ENCODE results near the gene ZNF805.
A peak's percentile ranks its signal among the peaks of the same experiment; 100 is the strongest.
"Not testable (repeated sequence)": the region's sequence is repeated elsewhere in the genome, so short reads cannot be mapped to it uniquely, and the experiment has no call there.

The ZNF805 gene

DNA sequence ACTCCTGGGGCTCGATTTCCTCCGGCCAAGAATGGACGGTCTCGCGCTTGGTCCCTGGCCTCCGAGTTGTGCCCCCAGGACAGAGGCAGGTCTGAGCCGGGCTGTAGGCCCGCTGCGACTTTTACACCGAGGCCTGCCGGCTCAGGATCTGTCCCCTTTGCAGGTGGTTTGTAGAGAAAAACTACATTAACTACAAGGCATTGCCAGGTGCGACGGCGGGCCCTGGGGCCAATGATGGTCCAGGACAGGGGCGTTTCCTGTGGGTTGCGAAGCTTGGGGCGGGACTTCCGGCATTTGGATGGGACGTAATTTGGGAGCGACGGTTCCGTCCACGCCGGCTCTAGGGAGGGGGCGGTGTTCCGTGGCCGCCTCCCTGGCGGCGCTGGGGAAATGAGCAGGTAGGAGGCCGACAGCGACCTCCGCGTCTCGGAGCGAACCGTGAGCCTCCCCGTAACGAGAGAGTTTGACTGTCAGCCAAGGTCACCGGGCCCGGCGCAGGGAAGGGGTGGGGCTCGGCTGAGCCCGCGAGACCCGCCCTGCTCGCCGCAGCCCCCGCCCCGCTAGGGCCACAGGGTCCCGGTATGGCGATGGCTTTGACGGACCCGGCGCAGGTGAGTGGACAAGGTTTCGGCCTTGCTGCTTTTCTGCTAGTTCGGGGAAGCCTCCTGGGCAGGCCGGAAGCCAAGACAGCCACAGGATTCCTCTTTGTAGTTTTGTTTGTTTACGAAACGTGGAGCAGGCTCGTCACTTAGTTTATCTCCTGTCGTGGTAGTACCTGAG is at the start of gene ZNF805:
Gene ZNF805 (plus strand): TSS at position 322 of the 780 bp plus-strand sequence. CDS start 260 bp downstream, at position 582.
- DNase-seq (ENCODE audit: insufficient read length, low spot score), result peak; percentile 96
- FAIRE-seq, result peak; percentile 87

DNA sequence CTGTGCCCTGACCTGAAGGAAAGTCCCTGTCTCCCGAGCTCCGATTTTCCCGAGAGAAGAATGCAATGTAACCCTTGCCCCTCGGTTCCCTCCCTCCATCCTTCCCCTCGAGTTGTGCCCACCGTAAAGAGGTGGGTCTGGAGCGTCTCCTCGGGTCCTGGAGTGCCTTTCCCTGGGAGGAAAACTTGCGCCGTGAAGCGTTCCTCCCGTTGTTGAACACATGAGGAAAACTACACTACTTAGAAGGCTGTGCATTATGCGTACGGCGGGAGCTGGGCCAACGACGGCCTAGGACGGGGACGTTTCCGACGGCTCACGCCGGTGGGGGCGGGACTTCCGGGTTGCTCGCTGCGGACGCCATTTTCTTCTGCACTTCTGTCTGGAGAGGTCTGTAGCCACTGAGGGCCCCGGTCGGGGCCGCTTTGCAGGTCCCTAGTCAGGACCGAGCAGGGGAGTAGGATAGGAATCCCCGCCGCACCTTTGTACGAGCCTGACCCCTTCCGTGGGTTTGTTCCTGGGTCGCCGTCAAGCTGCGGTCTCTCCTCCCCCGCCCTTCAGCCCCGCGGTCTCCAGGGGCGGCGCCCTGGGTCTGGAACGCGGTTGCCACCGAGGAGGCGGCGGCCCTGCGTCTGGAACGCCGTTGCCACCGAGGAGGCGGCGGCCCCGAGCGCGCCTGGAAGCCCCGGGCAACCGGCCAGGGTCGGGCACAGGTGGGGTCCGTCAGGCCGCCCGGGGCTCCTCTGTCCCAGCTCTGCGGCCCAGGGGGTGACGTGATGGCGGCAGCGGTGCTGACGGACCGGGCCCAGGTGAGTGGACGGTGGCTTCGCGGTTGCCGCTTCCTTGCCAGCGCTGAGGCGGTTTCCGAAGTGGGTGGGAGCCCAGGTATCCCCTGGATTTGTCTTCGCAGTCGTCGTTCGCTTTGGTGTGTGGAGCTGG is 49.0 kb upstream of the ZNF805 start, which contains the start of gene ZNF264:
Gene ZNF264 (plus strand): TSS at position 360 of the 936 bp plus-strand sequence. CDS start 414 bp downstream, at position 774.
- peak; percentile 85 for DNase-seq (ENCODE audit: insufficient read length, low spot score)
- peak; percentile 93 for FAIRE-seq

DNA sequence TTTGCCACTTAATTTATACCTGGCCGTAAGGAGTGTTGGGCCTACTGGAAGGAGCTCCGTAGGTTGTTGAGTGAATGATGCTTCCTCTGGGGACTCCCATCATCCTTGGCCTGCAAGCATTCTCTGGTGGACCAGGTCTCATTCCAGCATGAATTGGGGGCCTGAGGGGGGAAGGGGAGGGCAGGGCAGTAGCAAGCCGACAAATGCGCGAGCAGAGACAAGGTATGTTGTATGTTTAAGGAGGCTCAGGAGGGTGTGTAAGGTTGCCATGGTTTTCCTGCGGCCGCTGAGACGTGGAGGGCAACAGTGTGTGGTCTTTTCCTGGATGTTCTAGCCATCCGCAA is 48.4 kb upstream of the ZNF805 start:
- FAIRE-seq (no peak), DNase-seq (ENCODE audit: insufficient read length, low spot score) (no peak)

DNA sequence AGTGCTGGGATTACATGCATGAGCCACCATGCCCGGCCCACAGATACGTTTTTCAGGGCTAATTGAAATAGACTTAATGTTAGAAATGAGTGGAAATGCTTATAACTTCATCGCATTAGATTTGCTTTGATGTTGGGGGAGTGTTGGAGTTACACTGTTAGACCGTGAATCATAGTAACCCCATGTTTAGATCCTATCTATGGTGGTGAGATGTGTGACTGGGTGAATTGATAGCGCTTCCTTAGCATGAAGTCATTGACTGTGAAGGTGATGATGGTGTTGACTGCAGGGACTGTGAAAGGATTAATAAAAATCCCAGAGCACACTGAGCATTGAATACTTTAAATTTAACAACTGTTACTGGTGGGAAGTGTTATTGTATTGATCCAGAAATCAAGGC is 47.4 kb upstream of the ZNF805 start:
- FAIRE-seq (no peak), DNase-seq (ENCODE audit: insufficient read length, low spot score) (no peak)

DNA sequence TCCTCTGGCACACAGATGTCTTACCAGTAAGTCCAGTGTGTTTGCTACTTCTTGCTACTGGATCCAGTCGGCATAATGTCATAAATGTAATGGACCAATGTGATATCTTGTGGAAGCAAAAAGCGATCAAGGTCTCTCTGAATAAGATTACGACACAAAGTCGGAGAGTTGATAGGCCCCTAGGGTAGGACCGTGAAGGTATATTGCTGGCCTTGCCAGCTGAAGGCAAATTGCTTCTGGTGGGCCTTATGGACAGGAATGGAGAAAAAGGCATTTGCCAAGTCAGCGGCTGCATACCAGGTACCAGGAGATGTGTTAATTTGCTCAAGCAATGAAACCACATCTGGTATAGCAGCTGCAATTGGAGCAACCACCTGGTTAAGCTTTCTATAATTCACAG is 42.6 kb upstream of the ZNF805 start:
- not testable (repeated sequence) for DNase-seq (ENCODE audit: insufficient read length, low spot score); FAIRE-seq

DNA sequence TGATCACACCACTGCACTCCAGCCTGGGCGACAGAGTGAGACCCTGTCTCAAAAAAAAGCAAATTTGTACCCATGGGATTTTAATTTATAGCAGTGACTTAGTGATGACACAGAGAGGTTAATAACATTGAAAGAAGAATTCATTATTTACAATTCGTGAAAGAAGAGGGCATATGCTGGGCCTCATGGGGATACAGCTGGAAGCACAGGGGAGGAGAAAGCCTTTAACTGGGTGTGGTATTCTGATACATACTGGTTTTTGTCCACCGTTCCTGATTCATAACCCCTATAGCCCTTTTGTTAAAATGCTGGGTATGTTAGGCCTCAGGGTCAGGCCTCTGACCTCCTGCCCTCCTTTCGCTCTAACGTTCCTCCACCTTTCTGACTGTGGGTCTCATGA is 38.3 kb upstream of the ZNF805 start:
- FAIRE-seq (no peak), DNase-seq (ENCODE audit: insufficient read length, low spot score) (no peak)

DNA sequence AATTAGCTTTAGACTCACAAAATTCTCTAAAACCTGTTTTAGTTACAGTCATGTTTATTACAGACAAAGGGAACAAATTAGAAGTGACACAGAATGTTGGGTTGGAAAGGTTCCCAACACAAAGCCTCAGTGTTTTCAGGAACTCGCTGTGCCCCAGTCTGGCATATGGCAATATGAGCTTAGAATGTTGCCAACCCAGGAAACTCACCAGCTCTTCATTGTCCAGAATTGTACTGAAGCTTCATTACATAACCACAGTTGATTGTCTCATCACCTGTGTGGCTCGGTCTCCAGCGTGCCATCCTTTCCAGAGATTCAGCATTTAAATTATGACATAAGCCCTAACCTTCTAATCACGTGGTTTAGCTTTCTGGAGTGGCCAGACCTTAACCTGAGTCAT is 30.1 kb upstream of the ZNF805 start:
- DNase-seq (ENCODE audit: insufficient read length, low spot score), result no peak
- no peak for FAIRE-seq

DNA sequence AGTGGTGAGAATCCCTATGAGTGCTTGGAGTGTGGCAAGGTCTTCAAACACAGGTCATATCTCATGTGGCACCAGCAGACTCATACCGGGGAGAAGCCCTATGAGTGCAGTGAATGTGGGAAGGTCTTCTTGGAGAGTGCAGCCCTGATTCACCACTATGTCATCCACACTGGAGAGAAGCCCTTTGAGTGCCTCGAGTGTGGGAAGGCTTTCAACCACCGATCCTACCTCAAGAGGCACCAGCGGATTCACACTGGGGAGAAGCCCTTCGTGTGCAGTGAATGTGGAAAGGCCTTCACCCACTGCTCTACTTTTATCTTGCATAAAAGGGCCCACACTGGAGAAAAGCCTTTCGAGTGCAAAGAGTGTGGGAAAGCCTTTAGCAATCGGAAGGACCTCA is 28.3 kb upstream of the ZNF805 start:
- DNase-seq (ENCODE audit: insufficient read length, low spot score) (no peak), FAIRE-seq (no peak)

DNA sequence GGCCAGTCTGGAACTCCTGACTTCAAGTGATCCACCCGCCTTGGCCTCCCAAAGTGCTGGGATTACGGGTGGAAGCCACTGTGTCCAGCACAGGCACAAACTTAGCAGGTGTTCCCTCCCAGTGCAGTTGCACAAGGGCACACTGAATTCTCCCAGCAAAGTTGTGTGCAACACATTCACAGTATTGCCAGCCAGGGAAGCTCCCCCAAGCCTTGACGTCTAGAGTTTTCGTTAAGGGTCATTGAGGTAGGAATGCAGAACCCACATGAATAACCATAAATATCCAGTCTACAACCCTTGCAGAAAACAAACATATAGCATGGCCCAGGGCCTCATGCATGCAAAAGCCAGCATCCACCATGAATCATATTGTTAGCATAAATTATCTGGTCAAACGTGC is 12.9 kb upstream of the ZNF805 start:
- FAIRE-seq (no peak), DNase-seq (ENCODE audit: insufficient read length, low spot score) (no peak)

DNA sequence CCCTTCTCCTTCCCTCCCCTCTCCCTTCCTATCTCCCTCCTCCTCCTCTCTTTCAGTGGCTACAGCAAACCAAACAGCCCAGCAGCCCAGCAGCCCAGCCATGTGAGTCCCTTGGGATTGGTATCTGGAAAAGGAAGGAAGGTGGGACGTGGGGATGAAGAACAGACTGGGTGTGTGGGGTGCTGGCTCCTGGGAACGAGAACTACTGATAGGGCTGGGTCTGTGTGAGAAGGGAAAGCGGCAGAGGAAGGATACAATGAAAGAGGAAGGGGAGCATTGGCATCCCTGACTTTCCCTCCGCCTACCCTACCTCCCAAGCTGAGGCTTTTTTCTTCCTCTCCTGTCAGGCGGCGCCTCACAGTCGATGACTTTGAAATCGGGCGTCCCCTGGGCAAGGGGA is 8.7 kb upstream of the ZNF805 start:
- FAIRE-seq, result no peak
- no peak for DNase-seq (ENCODE audit: insufficient read length, low spot score)

DNA sequence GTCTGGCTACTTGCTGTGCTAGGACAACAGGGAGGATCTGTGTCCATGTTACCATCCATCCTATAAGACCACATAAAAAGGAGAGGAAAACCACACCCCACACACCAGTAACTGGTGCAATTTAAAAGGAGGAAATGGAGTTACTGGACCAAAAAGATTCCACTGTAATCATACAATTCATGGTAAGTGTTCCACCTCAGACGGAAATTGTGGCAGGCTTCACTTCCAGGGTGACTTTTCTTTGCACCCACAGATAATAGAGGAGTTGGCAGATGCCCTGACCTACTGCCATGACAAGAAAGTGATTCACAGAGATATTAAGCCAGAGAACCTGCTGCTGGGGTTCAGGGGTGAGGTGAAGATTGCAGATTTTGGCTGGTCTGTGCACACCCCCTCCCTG is 7.2 kb upstream of the ZNF805 start:
- FAIRE-seq, result peak; percentile 4
- DNase-seq (ENCODE audit: insufficient read length, low spot score), result no peak

DNA sequence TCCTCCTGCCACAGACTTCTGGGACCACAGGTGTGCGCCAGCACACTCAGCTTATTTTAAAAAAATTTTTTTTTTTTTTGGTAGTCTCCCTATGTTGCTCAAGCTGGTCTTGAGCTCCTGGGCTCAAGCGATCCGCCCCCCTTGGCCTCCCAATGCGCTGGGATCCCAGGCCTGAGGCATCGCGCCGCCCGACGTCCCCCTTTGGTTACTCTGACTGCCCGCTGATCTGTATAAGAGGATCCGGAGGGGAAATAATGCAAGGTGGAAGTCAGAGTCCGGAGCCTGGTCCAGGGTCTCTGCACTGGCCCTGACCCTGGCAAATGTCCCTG is 486 bp upstream of the ZNF805 start:
- DNase-seq (ENCODE audit: insufficient read length, low spot score), result no peak
- no peak for FAIRE-seq

DNA sequence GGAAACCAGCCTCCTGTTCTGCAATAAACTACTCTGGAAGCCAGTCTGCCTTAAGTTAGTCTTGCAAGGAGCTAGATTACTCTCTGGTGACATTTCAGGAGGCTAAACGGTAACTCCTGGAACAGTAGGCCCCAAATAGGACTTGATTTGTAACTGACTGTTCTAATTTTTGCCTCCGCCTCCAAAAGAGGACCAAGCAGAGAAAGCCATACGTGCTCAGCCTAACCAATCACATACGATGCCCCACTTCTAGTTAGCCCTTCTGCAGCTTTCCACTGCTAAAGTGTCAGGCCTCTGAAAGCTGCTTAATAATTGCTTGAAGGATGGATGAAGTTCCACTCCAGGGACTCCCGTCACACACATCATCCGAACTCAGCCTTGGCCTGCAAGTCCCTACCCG is 744 bp downstream of the ZNF805 start:
- peak; percentile 20 for FAIRE-seq
- no peak for DNase-seq (ENCODE audit: insufficient read length, low spot score)

DNA sequence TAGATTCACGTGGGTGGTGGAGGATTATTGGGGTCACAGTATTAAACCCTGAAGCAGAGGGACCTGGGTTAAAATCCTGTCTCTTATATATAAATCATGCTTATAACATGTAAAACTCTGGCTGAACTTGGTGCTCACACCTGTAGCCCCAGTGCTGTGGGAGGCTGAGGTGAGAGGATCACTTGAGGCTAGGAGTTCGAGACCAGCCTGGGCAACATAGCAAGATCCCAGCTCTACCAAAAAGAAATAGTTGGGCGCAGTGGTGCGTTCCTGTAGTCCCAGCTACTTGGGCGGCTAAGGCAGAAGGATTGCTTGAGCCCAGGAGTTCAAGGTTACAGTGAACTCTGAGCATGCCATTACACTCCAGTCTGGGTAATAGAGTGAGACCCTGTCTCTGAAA is 2.4 kb downstream of the ZNF805 start:
- FAIRE-seq, result no peak
- DNase-seq (ENCODE audit: insufficient read length, low spot score), result no peak

DNA sequence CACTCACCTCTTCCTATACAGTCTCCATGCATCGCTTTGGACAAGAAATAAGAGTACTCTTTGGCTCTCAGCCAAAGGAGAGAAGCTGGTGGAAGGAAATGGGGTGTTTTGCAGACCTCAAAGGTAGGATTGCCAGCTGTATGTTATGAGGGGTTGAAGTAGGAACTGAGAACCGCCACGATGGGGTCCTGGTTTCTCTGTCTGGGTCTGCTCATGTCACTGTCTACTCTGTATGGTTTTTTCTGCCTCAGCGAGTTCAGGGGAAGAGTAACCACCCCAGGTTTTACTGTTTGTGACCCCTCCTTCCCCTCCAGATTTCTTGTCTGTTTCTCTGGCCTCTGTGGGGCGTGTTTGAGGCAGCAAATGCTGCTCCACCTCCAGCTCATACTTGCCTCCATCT is 4.1 kb downstream of the ZNF805 start:
- DNase-seq (ENCODE audit: insufficient read length, low spot score) (no peak), FAIRE-seq (no peak)

DNA sequence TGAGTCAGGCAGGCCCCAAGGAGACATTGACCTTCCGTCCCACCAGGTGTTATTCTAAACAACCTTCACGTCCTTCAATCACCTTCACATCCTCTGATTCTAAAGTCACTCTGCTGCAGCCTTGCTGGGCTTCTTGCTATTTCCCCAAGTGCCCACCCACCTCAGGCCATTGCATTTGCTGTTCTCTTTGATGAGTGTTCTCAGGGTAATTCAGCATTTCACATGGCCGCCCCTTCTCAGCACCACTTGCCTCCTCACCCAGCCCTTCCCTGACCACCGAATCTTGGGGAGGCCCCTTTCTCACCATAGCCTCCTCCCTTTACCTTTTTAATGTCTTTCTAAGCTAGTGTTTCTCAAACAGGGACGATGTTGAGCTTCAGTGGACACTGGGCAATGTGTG is 4.6 kb downstream of the ZNF805 start:
- FAIRE-seq, result no peak

DNA sequence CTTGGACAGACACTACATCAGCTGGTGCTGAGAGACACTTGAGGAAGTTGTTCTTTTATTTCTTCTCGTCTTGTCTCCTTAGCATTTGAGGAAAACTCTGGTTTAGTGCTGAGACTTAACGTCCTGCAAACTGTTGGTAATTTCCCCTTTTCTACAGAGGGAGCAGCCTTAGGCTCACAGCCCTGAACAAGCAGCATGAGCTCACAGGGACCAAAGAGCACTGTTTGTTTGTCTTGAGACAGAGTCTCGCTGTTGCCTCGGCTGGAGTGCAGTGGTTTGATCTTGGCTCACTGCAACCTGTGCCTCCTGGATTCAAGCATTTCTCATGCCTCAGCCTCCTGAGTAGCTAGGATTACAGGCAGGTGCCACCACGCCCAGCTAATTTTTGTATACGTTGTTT is 5.5 kb downstream of the ZNF805 start:
- no peak for FAIRE-seq

More for the DNA sequence above, 4.6 kb downstream of the ZNF805 start:
- no peak for DNase-seq (ENCODE audit: insufficient read length, low spot score)

DNA sequence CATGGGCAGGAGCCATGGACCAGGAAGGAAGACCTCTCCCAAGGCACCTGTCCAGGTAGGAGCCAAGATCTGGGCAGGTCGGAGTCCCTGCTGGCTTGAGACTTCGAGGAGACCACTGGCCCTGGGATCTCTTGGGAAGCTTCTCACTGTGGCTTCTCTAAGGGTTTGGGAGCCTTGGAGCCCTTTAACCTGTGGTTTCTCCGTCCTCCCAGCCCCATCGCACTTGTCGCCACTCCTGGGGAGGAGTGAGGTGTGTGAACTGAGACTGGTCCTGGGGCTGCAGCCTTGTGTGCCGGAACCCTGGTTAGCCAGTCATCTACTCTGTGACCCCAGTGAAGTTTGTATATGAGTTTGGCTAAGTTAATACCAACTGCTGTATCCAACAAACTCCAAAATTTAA is 8.2 kb downstream of the ZNF805 start:
- FAIRE-seq (no peak), DNase-seq (ENCODE audit: insufficient read length, low spot score) (no peak)

More for the DNA sequence above, 5.5 kb downstream of the ZNF805 start:
- no peak for DNase-seq (ENCODE audit: insufficient read length, low spot score)

DNA sequence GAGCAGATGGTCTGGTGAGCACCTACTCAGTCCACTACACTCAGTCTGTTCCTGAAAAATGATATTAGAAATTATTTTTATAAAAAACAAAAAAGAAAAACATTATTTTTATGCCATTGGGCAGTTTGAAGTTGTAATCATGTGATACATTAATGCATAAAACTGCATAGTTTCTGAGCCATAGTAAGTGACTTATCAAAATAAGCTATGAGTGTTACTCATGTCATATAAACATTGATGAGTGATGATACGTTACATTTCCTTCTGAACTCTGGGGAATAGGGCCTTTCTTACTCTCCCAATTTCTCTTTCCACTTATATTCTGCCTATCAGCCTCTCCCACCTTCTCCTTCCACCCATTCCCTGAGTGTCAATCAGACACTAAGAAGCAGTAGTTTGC is 8.9 kb downstream of the ZNF805 start:
- DNase-seq (ENCODE audit: insufficient read length, low spot score), result no peak
- peak; percentile 94 for FAIRE-seq

DNA sequence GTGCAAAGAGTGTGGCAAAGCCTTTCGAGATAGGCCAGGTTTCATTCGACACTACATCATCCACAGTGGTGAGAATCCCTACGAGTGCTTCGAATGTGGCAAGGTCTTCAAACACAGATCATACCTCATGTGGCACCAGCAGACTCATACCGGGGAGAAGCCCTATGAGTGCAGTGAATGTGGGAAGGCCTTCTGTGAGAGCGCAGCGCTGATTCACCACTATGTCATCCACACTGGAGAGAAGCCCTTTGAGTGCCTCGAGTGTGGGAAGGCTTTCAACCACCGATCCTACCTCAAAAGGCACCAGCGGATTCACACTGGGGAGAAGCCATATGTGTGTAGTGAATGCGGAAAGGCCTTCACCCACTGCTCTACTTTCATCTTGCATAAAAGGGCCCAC is 13.3 kb downstream of the ZNF805 start:
- not testable (repeated sequence) for DNase-seq (ENCODE audit: insufficient read length, low spot score); FAIRE-seq

DNA sequence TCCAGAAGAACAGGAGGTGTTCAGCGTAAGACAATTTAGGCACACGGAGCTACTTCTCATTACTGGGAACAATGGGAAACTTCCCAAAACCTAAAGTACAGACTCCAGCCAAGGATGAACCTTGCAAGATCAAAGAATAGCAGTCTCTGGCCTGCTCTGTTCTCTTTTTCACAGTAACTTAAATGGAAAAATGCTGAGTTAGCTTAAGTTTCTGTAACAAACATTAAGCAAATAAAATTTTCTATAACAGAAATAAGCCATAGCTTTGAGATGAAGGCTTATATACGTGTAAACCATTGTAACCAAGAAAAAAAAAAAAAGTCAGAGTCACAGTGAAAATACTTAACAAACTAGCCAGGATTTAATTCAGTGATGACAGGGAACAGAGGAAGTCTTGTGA is 21.6 kb downstream of the ZNF805 start:
- no peak for DNase-seq (ENCODE audit: insufficient read length, low spot score)
- FAIRE-seq, result no peak

DNA sequence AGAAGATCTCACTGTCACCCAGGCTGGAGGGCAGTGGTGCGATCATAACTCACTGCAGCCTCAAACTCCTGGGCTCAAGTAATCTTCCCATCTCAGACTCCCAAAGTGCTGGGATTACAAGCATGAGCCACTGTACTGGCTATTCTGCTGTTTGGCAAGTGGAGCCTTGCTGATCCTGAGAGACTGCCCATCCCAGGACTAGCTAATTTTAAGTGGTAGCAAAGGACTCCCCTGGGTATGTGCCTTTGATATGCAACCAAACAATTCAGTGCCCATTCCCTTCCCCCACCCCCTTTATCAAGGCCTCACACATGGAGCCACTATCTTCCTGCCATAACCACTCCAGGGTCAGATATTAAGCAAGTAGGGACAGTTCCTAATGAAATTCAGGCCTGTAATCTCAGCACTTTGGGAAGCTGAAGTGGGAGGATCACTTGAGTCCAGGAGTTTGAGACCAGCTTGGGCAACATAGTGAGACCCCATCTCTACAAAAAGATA is 22.9 kb downstream of the ZNF805 start:
- DNase-seq (ENCODE audit: insufficient read length, low spot score), result no peak
- FAIRE-seq, result no peak
